HG02852 (cell line): ENCODE results near the gene F11R.
"Not testable (repeated sequence)": the region's sequence is repeated elsewhere in the genome, so short reads cannot be mapped to it uniquely, and the experiment has no call there.

Source experiments
- ATAC-seq: cut with Tn5 transposase; IDR thresholded peaks from one replicate; pipeline ENCODE4 v1.9.1; 2021; ENCODE audit warnings: mild to moderate bottlenecking, moderate library complexity; ENCODE audit not compliant: unreplicated experiment

F11R gene

GRCh38 chr1:161044908-161045735 lies 24.2 kb upstream of the F11R start:
- ATAC-seq: peak; percentile 40

GRCh38 chr1:161044535-161044907 lies 23.6 kb upstream of the F11R start:
- ATAC-seq: no peak

- no peak for ATAC-seq
These were observed 18.6 kb upstream of the F11R start for GRCh38 chr1:161039546-161039945.

GRCh38 chr1:161039154-161039545 lies 18.2 kb upstream of the F11R start:
- no peak for ATAC-seq

GRCh38 chr1:161038523-161039153 lies 17.7 kb upstream of the F11R start, which contains the start of gene TSTD1:
Gene TSTD1, minus strand, starts transcription at chr1:161038964. Its CDS starts 75 bp downstream, at chr1:161038889.
- ATAC-seq: peak; percentile 87

- ATAC-seq: no peak
These were observed 16.9 kb upstream of the F11R start for GRCh38 chr1:161037661-161038522.

GRCh38 chr1:161033751-161034150 lies 12.8 kb upstream of the F11R start:
- ATAC-seq: no peak

GRCh38 chr1:161032409-161032808 lies 11.5 kb upstream of the F11R start:
- ATAC-seq: no peak

- ATAC-seq: no peak
These were observed 10.9 kb upstream of the F11R start for GRCh38 chr1:161031874-161032273.

- ATAC-seq: not testable (repeated sequence)
These were observed 8.5 kb upstream of the F11R start for GRCh38 chr1:161029466-161029865.

GRCh38 chr1:161026954-161027353 lies 6.0 kb upstream of the F11R start:
- not testable (repeated sequence) for ATAC-seq

GRCh38 chr1:161022432-161022831 lies 1.5 kb upstream of the F11R start:
- not testable (repeated sequence) for ATAC-seq

- ATAC-seq: no peak
These were observed 1.0 kb upstream of the F11R start for GRCh38 chr1:161021970-161022353.

- ATAC-seq: peak; percentile 85
These were observed 415 bp upstream of the F11R start for GRCh38 chr1:161021165-161021969.

- ATAC-seq: no peak
These were observed 1.0 kb downstream of the F11R start for GRCh38 chr1:161019751-161020495.

GRCh38 chr1:161019111-161019660 lies 1.8 kb downstream of the F11R start:
- not testable (repeated sequence) for ATAC-seq

GRCh38 chr1:161018631-161018930 lies 2.4 kb downstream of the F11R start:
- no peak for ATAC-seq

GRCh38 chr1:161017756-161018630 lies 3.0 kb downstream of the F11R start:
- no peak for ATAC-seq

- not testable (repeated sequence) for ATAC-seq
These were observed 3.8 kb downstream of the F11R start for GRCh38 chr1:161017181-161017580.
